A673 (cell line): Measurements from ENCODE around the gene TUSC1. TPM values are rescaled to one million over a fixed set of nuclear protein-coding genes. Genes with fewer than 3 reads are reported as not detected.

Source experiments
- BruUV-seq: library from RNA; stranded (reverse); fragments of 400-500 nt; replicated peaks from 2 replicates; lab custom pipeline; 2021; lab: Mats Ljungman, UMichigan
- CTCF ChIA-PET: fragments of 300-600 bp; sonication (Branson Sonifier 250); formaldehyde crosslinking; loops from one replicate; lab custom pipeline; 2022; ENCODE audit warnings: antibody characterized with exemption; lab: Charles Lee
- POLR2A ChIA-PET: fragments of 300-600 bp; sonication (Branson Sonifier 250); formaldehyde crosslinking; loops from one replicate; lab custom pipeline; 2022; ENCODE audit warnings: antibody characterized with exemption; ENCODE audit not compliant: low non-redundant PET; lab: Charles Lee
- DNase-seq: peaks from one replicate; pipeline ENCODE4 v3.0.0-alpha.2; 2015; ENCODE audit warnings: low spot score
- H3K27ac ChIP-seq: fragments of 200-600 bp; sonication (generic); 2 replicates; pipeline ENCODE4 v1.5.1; 2016; ENCODE audit warnings: mixed run types, low read depth, mild to moderate bottlenecking, mixed read lengths, antibody characterized with exemption, low read length; ENCODE audit not compliant: poor library complexity, severe bottlenecking
- H3K27me3 ChIP-seq: fragments of 200-600 bp; sonication (generic); replicated peaks from 2 replicates; pipeline ENCODE4 v1.6.1; 2017; ENCODE audit warnings: mixed run types, low read depth, mild to moderate bottlenecking, mixed read lengths, antibody characterized with exemption, low read length; ENCODE audit not compliant: insufficient read depth, poor library complexity
- H3K36me3 ChIP-seq: fragments of 200-600 bp; sonication (generic); 2 replicates; pipeline ENCODE4 v1.6.1; 2016; ENCODE audit warnings: mixed run types, mild to moderate bottlenecking, mixed read lengths, antibody characterized with exemption, low read length; ENCODE audit not compliant: insufficient read depth, poor library complexity, severe bottlenecking
- H3K4me1 ChIP-seq: fragments of 200-600 bp; sonication (generic); 2 replicates; pipeline ENCODE4 v1.6.1; 2017; ENCODE audit warnings: mixed run types, mild to moderate bottlenecking, mixed read lengths, antibody characterized with exemption, low read length; ENCODE audit not compliant: insufficient read depth, poor library complexity, severe bottlenecking
- H3K4me3 ChIP-seq: fragments of 200-600 bp; sonication (generic); 2 replicates; pipeline ENCODE4 v1.5.1; 2016; ENCODE audit warnings: low read depth, mixed run types, mild to moderate bottlenecking, mixed read lengths, low read length; ENCODE audit not compliant: poor library complexity, severe bottlenecking
- H3K9me3 ChIP-seq: fragments of 200-600 bp; sonication (generic); 2 replicates; pipeline ENCODE4 v1.6.1; 2016; ENCODE audit warnings: mixed run types, low read depth, mild to moderate bottlenecking, mixed read lengths, antibody characterized with exemption, low read length; ENCODE audit not compliant: poor library complexity, severe bottlenecking
- EZH2 ChIP-seq: fragments of 200-600 bp; sonication (generic); IDR thresholded peaks from 2 replicates; pipeline ENCODE4 v1.6.1; 2017; ENCODE audit warnings: borderline replicate concordance, low read depth, mild to moderate bottlenecking, mixed read lengths, antibody characterized with exemption, low read length; ENCODE audit not compliant: poor library complexity, severe bottlenecking
- intact Hi-C: fragments of 100-400 bp; cut with micrococcal nuclease; formaldehyde crosslinking; loops from one replicate; pipeline ENCODE4 v1.10.0; 2022; ENCODE audit not compliant: unreplicated experiment
- total RNA-seq: library from RNA; stranded (reverse); gene quantifications from 2 replicates; pipeline ENCODE4 v1.2.3, GENCODE V29; 2021
- TF ChIP-seq, protein P1 (sequence below): fragments of 300-800, 200-600 bp; sonication (generic); conservative IDR thresholded peaks from 2 replicates; pipeline ENCODE4 v1.5.1; 2017; ENCODE audit warnings: low read depth, mild to moderate bottlenecking, antibody characterized with exemption, low read length, moderate library complexity, mixed read lengths

Gene TUSC1
- total RNA-seq, 1 experiment from 2014 or later: not detected

DNA sequence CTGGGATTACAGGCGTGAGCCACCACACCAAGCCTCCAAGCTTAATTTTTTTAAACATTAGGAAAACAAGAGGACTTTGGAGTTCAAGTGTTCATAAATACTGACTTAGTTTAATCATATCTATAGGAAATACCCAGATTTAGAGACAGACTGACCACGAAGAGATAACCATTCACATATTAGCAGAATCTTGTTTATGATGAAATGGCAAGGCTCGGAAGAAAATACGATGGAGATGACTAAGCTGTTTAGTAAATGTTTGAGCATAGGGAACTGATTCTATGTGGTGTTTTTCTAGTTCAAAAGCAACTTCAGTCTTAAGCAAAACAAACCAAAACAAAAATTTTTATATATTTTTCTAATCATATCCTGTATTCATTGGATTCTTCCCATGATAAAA lies 13.5 kb upstream of the TUSC1 start:
- H3K9me3 ChIP-seq: no peaks in the 10 kb centered on the region
- ChIA-PET POLR2A (no interaction called here), CTCF (no interaction called here)
- H3K27ac ChIP-seq: no peak overlapping the region
- intact Hi-C loops: no loop called here
- H3K27me3 ChIP-seq: no peaks in the 10 kb centered on the region
- H3K36me3 ChIP-seq: no peaks in the 10 kb centered on the region
- BruUV-seq: no TSS peak
- no peak for TF ChIP-seq EZH2
- no peaks in the 10 kb centered on the region for H3K4me1 ChIP-seq
- no peak for DNase-seq
- no peak overlapping the region for H3K4me3 ChIP-seq

DNA sequence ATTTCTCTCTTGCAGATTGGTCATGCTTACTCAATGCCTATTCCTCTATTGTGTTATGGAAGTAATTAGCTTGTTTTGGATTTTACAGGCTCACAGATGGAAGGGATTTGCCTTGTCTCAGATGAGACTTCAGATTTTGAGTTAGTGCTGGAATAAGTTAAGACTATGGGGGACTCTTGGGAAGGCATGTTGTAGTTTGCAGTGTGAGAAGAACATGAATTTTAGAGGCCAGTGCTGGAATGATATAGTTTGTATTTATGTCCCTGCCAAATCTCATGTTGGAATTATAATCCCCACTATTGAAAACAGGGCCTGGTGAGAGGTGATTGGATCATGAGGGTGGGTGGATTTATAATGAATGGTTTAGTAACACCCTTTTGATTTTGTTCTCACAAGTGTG lies 6.1 kb upstream of the TUSC1 start:
- intact Hi-C loops: no loop called here
- Histone ChIP-seq H3K4me1 (no peaks in the 10 kb centered on the region), H3K36me3 (no peaks in the 10 kb centered on the region), H3K27me3 (no peaks in the 10 kb centered on the region), H3K4me3 (no peak overlapping the region), H3K9me3 (no peaks in the 10 kb centered on the region), H3K27ac (no peak overlapping the region)
- POLR2A ChIA-PET: no interaction called here
- CTCF ChIA-PET: no interaction called here
- DNase-seq: no peak
- TF ChIP-seq, protein P1, sequence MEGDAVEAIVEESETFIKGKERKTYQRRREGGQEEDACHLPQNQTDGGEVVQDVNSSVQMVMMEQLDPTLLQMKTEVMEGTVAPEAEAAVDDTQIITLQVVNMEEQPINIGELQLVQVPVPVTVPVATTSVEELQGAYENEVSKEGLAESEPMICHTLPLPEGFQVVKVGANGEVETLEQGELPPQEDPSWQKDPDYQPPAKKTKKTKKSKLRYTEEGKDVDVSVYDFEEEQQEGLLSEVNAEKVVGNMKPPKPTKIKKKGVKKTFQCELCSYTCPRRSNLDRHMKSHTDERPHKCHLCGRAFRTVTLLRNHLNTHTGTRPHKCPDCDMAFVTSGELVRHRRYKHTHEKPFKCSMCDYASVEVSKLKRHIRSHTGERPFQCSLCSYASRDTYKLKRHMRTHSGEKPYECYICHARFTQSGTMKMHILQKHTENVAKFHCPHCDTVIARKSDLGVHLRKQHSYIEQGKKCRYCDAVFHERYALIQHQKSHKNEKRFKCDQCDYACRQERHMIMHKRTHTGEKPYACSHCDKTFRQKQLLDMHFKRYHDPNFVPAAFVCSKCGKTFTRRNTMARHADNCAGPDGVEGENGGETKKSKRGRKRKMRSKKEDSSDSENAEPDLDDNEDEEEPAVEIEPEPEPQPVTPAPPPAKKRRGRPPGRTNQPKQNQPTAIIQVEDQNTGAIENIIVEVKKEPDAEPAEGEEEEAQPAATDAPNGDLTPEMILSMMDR: no peak
- no peak for TF ChIP-seq EZH2
- BruUV-seq: no TSS peak

DNA sequence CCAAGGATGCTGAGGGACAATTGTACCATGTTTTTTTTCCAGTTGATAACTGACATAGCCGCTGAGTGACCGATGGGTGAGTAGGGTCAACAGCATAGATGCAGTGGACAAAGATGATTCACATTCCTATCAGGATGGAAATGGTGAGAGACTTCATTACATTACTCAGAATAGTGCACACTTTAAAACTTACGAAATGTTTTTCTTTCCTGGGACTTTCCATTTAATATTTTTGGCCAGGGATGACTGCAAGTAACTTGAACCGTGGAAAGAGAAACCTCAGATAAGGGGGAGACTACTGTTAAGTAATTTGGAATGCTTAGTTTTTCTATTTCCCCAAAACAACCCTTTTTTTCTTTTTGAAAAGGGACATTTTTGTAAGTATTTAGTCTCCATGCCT lies 3.0 kb upstream of the TUSC1 start:
- Histone ChIP-seq H3K4me1 (no peaks in the 10 kb centered on the region), H3K9me3 (no peaks in the 10 kb centered on the region), H3K27me3 (no peaks in the 10 kb centered on the region), H3K4me3 (no peak overlapping the region), H3K36me3 (no peaks in the 10 kb centered on the region), H3K27ac (no peak overlapping the region)
- TF ChIP-seq EZH2: no peak
- TF ChIP-seq, protein P1: no peak
- intact Hi-C loops: no loop called here
- DNase-seq: no peak
- CTCF ChIA-PET: no interaction called here
- POLR2A ChIA-PET: no interaction called here
- BruUV-seq: no TSS peak

DNA sequence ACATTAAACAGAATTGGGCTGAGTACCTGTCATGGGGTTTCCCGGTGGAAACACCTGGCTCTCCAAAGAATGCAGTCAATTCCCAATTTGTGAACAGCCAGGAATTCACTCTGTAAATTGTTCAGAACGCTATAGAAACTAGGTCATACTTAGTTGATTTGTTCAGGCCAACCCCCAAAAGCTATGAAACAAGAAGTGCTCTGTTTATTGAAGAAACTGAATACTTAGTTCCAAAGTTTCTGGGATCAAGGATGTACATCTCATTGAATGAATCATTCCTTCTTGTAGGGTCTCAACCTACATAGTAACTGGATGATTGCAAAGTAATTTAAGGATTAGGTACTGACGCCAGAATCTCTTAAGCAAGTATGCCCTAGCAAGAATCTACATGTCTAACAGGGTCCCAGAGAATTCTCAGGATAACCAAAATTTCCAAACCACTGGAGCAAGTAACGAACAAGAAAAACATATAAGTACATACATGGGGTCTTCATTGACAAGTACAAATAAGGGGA lies 659 bp upstream of the TUSC1 start:
- POLR2A ChIA-PET: no interaction called here
- CTCF ChIA-PET: no interaction called here
- H3K4me3 ChIP-seq: no peak overlapping the region
- H3K36me3 ChIP-seq: no peaks in the 10 kb centered on the region
- intact Hi-C loops: no loop called here
- no peaks in the 10 kb centered on the region for H3K27me3 ChIP-seq
- TF ChIP-seq, protein P1: no peak
- TF ChIP-seq EZH2: no peak
- no peaks in the 10 kb centered on the region for H3K9me3 ChIP-seq
- no peak overlapping the region for H3K27ac ChIP-seq
- no peaks in the 10 kb centered on the region for H3K4me1 ChIP-seq
- BruUV-seq: no TSS peak
- DNase-seq: no peak
